Activated gamma-delta T cell treated with anti-CD3 and anti-CD28 coated beads, Interleukin-2, amount 50 U/mL, for 16 hours (primary cell): ENCODE data around the gene PRPSAP1.
"Not testable (repeated sequence)": the region's sequence is repeated elsewhere in the genome, so short reads cannot be mapped to it uniquely, and the experiment has no call there.

ENCODE experiments used
- DNase-seq: peaks from one replicate; pipeline ENCODE4 v3.0.0-alpha.2; 2020; ENCODE audit warnings: low read depth

PRPSAP1 gene

DNA sequence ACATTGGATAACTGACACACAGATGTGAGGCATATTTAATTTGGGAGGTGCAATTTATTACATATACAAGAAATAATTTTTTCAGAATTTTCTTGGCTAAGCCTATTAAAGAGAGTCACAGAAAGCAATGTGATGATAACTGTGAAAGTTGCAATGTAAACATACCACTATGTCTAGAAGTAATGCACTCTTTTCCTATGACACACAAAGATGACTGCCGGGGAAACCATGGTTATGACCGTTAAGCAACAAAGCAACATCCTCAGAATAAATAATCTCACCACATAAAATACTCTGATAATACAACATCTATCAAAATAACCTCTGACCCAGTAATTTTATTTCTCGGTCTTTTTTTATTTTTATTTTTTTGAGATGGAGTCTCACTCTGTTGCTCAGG is 35.1 kb downstream of the PRPSAP1 start:
- no peak for DNase-seq

DNA sequence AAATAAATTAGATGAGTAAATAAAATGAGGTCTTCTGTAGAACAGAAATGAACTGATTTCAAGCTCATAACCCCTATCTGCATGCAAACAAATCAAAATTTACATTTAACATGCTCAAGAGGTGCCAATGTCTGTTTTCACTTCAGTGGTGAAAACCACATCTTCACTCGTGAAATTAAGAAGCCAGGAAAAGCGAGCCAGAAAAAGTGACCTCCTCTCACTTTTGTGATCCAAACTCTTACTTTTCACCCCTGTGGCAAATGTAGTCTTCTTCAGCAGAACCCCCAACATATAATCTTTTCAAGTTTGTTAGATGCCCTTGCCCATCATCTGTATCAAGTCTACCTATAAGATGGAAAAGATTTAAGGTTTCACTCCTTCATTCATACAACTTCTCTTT is 36.2 kb downstream of the PRPSAP1 start:
- DNase-seq: no peak

DNA sequence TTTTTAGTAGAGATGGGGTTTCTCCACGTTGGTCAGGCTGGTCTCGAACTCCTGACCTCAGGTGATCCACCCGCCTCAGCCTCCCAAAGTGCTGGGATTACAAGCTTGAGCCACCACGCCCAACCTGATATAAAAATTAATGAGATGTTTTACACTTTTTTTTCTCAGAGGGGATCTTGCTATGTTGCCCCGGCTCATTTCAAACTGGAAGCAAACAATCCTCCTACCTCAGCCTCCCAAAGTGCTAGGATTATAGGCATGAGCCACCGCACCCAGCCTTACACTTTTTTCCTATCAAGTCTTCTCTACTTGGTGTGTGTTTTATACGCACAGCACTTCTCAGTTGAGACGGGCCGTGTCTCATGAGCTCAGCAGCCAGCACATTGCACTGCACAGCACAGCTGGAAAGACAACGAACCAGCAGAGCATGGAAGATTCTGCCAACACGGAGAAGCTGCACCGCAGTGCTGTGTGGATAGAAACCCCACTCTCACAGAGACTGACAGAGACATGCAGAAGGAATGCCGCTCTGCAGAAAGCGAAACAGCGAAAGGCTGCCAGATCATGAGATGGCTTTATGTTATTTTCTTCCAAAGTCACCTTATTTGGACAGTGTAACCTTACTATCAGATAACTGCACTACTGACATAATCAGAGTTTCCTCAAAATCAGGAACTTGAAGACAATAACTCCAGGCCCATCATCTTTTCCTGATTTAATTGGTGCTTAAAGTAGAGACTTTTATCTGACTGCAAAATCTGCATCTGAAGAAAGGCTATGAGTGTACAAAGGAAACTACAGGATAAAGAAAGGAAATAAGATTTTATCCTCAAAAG is 39.1 kb downstream of the PRPSAP1 start:
- DNase-seq: no peak

DNA sequence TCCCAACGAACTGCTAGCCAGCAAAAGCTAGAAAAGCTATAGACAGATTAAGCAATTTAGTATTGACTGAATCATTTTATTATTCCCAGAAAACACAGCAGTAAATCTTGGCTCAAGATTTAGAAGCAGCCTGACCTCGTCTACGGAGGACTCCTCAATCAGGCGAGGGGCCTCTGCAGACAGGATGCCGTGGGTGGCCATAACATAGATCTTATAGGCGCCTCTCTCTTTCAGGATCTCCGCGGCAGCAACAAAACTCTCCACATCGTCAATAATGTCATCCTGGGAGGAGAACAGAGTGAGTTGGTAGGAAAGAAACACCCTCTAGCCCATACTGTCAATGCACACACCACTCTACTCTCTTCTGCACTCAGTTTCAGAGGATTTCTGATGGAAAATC is 41.0 kb downstream of the PRPSAP1 start:
- DNase-seq: no peak

DNA sequence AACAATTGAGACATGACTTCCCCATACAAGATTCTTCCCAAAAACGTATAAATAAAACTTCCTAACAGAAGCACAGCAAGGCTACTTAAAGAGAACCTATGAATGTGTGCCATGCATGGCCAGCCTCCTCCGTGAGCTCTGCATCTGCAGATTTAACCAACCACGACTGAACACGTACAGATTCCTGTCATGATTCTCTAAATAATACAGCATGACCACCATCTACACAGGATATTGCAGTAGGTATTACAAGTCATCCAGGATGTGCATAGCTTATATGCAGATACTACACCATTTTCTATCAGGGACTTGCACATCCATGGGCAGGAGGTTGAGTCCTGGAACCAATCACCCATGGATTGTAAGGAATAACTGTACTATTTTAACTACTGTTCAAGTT is 44.3 kb downstream of the PRPSAP1 start:
- DNase-seq: no peak

DNA sequence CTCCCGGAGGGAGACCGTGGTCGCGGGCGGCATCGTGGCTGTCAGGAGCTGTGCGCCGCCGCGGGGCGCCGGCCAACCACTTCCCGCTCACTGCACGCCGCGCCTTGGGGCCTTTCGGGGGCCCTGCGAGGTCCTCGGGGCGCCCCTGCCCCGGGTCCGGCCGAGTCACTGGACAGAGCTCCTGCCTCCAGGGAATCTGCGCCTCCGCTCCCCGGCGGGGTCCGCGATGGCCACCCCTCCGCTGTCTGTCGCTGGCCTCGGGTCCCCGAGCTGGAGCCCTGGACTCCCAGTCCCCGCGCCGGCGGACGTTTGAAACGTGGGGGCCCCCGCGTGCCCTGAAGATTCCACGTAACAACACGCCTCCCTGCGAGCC is 45.8 kb downstream of the PRPSAP1 start, which contains the start of gene QRICH2:
TSS of gene QRICH2 (minus strand) at position 311 of the 373 bp plus-strand sequence. CDS start at position 33, 278 bp downstream.
- DNase-seq: no peak

DNA sequence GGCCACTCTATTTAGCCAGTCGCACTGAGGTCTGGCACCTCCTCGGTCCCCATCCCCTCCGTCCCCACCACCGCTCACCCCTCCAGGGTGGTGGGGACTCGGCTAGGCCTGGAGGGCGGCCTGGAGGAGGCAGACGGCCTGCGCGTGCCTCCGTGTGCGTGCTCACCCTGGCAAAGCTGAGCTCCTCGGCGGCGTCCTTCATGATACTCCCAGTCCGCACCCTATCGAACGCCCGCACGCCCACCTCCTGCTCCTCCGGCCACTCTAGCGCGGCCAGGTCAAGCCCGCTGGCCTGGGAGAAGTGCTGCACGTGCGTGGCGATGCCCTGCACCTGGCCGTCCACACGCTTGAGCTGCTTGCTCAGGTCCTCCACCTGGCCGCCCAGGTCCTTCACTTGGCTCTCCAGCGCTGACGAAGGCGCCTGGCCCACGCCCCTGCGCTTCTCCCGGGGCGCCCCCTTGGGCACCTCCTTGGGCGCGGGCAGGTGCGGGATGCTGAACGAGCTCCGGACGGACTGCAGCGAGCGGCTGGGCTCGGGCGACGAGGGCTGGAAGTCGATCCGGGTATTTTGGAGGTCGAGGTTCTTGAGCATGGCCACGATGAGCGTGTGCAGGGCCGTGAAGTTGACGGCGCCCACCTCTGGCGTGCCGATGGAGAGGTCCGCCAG is 46.3 kb downstream of the PRPSAP1 start:
- DNase-seq: no peak

DNA sequence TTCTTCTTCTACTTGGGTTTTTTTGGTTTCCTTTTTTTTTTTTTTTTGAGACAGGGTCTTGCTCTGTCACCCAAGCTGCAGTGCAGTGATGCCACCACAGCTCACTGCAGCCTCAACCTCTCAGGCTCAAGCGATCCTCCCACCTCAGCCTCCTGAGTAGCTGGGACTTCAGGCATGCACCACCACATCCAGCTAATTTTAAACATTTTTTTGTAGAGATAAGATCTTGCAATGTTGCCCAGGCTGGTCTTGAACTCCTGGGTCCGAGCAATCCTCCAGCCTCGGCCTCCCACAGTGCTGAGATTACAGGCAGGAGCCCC is 48.6 kb downstream of the PRPSAP1 start:
- DNase-seq: not testable (repeated sequence)

DNA sequence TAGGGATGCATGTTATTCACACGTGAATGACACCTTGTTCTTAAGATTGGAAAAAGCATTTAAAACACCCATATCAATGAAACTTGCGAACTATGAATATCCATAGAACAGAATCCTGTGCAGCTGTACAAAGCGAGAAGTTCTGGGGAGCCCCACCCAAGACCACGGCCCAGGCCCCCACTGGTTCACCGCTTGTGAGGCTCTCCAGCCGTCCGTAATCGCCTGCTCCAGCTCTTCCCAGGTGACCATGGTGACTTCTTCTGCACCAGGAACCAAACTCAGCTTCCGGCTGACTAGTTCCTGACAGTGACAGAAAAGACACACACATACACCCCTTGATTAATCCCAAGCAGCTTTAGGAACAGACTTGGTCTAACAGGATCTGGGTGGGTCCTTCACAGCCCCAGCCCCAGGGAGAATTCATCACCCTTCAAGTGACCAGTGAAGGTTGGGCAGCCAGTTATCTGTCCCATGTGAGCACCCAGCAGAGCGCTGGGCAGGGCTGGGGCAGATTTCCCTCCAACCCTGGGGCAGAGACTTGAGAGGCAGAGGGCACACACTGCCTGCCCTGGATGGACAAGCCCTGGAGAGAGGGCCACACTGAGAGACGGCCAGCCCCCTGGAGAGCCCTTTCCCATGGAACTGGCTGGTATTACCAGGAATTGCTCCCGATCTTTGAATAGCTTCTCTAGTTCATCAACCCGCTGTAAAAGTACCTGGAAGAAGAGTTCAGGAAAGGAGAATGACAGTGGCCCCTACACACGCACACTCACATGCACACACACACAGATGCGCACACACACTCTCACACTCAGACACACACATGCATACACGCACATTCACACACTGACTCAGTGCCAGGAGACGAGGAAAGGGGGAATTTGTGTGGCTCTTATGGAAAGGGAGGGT is 49.2 kb downstream of the PRPSAP1 start:
- no peak for DNase-seq

DNA sequence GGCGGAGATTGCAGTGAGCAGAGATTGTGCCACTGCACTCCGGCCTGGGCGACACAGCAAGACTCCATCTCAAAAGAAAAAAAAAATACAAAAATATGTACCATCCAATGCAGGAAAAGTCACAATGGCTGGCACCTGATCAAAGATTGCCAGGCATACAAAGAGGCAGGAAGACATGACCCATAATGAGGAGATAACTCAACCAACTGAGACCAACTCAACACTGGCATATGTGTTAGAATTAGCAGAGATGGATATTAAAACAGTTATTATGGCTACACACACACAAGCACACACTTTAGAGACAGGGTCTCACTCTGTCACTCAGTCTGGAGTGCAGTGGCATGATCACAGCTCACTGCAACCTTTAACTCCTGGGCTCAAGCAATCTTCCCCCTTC is 56.3 kb downstream of the PRPSAP1 start:
- no peak for DNase-seq

DNA sequence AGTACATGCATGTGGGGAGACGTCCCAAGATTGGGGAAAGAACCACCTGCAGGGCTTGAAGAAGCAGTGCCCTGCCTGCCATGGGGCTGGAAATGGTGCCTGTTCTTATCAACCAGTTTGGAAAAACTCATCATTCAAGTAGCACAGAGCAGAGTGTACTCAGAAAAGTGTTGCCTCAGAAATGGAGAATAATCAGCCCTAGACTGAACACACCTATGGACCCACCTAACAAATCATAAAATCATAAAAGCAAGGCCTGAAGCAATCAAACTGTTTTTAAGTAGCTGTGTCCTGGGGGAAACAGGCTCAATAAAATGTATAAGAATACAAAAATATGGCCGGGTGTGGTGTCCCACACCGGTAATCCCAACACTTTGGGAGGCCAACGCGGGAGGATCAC is 56.8 kb downstream of the PRPSAP1 start:
- no peak for DNase-seq

DNA sequence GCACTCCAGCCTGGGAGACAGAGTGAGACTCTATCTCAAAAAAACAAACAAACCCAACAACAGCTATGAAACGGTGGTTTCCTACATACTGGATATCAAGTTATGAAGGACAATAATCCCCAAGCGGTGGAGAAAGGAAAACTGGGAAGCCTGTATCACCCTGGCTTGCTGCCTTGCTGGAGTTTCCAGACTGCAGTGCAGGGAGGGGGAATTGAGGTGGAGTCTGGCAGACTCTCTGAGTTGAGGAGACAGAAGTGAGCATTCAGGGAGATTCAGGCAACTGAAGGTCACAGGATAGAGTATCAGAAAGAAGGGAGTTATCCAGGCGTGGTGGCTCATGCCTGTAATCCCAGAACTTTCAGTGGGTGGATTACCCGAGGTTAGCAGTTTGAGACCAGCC is 57.5 kb downstream of the PRPSAP1 start:
- DNase-seq: no peak

DNA sequence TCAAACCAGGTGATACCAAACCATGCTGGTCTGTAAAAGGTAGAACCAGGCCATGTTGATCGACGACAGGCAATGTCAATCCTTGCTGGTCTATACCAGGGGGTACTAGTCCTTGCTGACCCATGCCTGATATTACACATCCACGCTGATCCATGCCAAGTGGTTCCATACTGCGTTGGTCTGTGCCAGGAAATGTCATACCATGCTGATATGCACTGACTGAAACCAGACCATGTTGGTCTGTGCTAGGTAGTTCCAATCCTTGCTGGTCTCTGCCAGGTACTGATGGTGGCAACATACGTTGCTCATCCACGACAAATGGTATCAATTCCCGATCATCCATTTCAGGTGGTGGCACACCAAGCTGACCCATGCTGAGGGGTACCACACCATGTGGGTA is 60.6 kb downstream of the PRPSAP1 start:
- DNase-seq: no peak

DNA sequence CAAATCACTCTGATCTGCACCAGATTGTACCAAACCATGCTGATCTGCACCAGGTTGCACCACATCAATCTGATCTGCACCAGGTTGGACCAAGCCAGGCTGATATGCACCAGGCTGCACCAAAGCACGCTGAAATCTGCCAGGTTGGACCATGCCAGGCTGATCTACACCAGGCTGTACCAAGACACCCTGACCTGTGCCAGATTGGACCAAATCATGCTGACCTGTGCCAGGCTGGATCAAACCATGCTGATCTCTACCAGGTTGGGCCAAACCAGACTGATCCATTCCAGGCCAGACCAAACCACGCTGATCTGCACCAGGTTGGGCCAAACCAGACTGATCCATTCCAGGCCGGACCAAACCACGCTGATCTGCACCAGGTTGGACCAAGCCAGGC is 61.1 kb downstream of the PRPSAP1 start:
- no peak for DNase-seq

DNA sequence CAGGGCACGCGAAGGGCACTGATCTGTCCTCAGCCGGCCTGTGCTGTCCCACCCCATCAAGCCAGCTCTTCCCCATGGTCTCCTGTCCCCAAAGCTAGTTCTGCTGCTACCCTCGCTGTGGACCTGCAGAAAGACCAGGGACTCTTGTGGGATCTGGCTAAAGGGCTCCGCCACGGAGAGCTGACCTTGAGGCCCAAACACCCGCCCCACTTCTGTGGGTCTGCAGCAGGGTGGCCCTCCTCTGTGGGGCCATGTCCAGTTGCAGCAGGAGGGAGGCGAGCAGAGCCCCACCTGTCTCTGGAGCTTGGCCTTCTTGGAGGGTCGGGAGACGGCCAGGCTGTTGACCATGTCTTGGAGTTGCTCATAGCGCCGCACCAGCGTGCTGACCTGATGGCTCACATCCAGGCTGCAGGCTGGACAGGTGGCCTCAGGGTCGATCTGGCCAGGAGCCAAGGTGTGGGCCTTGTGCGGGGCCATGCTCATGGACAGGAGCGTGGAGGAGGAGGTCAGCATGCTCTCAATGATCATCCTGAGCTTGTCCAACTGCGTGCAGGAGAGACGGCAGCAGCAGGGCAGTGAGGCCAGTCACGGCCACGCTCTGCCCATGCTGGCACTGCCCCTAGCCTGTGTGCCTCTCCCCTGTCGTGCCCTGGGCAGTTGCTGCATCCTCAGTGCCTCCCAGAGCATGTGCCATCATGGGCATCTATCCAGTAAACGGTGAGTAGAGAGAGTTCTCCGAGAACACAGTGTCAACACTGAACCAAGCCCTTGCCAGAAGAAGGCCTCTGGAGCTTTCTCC is 71.9 kb downstream of the PRPSAP1 start:
- no peak for DNase-seq

DNA sequence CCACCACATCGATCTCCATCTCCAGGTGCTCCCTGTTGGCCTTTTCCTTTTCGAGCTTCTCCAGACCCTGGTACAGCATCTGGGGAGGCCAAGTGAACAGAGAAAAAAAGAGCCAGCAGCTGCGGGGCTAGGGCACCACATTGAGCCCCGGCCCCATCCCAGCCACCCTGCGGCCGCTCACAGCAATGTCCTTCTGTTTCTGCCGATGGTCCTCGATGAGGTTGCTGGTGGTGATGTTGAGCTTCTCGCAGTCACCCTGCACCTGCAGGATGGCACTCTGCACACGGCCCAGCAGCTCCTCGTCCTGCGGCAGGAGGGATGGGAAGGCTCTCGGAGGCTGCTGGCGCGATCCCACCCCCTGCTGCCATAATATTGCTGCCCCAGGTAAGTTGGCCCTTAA is 73.1 kb downstream of the PRPSAP1 start:
- no peak for DNase-seq

DNA sequence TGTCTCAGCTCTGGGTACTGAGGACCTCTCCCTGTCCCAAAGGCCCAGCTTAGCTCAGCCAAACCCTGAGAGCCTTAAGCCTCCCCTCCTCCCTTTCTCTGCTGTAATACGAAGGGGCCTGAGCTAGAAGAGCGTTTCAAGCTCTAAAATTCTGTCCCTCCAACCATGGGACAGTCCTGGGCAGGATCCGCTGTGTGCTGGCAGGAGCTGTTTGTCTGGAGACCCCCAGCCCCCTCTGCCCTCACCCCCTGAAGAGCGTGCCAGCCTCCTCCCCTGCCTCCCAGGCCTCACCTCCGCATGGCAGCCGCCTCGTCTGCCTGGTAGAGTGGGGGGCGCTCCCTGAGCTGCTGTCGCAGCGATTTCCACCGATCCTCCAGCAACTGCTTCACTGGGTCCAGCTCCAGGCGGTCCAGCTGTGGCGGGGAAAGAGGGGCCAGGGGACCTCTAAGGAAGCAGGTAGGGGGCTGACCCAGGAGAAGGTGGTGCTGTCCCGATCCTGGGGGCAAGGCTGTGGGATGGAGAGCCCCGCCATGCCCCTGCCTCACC is 73.9 kb downstream of the PRPSAP1 start:
- no peak for DNase-seq

DNA sequence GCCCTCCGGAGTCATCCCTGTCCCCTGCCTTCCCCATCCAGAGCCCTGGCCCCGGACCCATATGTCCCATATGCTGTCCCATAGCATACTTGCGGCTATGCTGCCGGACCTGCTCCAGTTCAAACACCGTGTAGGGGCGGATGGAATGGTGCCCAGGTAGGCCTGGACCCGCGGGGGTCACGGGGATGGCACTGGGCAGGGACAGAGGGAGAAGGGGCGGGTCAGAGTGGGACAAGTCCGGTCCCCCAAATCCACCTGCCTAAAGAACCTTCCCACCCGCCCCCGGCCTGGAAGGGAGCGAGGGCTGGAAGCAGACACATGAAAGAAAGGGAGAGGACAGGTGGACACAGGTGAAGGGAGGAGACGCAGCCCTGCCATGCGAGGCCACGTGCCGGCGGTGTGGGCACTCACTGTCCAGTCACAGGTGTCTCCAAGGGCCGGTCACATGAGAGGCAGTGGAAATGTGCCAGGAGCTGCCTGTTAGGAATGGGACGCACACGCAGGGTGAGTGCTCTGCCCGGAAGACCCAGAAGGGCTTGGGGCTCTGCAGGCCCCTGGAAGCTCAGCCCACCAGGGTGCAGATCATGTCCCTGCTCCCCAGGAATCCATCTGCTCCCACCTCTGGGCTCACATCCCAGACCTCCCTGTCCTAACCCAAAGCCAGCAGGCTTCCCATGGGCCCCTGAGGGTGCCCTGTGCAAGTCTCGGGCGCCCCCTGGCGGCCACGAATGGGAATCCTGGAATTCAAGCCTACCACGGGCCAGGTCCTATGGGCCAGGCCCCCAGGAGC is 74.6 kb downstream of the PRPSAP1 start:
- peak; percentile 83 for DNase-seq

DNA sequence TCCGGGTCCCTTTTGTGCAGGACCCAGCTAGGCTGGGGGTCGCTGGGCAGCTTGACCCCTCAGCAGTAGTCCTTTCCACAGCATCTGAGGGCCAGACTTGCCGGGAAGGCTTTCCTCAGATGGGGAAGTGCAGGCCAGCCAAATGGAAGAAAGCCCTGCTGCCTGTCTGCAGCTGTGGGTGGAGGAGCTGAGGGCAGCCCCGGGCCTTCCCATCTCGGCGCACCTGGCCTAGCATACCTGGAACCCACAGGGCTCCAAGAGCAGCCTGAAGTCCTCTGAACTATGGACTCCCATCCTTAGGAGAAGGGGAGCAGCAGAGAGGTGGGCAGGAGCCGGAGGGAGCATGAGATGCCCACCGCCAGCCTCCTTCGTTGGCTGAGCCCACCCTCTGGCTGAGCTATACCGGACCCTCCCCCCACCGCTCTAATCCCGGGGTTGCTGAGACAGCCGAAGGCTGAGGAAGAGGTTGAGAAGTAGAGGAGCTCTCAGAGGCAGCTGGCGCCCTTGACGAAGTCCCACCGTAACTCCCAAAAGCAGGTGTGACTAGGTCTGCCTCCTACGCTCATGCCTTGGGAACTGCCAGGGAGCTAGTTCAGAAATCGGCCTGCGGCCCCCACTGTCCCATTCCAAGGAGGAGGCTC is 75.3 kb downstream of the PRPSAP1 start:
- no peak for DNase-seq
